Uterus (tissue), 4 donors: ENCODE measurements around the gene YWHAB. TPM values are rescaled to one million over a fixed set of nuclear protein-coding genes. Genes with fewer than 3 reads are reported as not detected.

ENCODE experiments used
- DNase-seq, 2 donors: peaks; one replicate each; pipeline ENCODE4 v3.0.0-alpha.2; 2019 to 2020
- H3K27ac ChIP-seq, 2 donors: fragments of 200-600 bp; sonication (generic); 1 replicate in 1 of 2; 2 replicates in 1 of 2; pipeline ENCODE4 v1.5.1; 2016 to 2018
- H3K27me3 ChIP-seq, 2 donors: fragments of 200-600 bp; sonication (generic); one replicate each; pipeline ENCODE4 v1.5.1; 2018 to 2019; ENCODE audit warnings: control low read depth in 1 of 2
- H3K36me3 ChIP-seq, 2 donors: fragments of 200-600 bp; sonication (generic); one replicate each; pipeline ENCODE4 v1.5.1; 2019; ENCODE audit warnings: control low read depth in 1 of 2
- H3K4me1 ChIP-seq, 2 donors: fragments of 200-600 bp; sonication (generic); one replicate each; pipeline ENCODE4 v1.5.1; 2018 to 2019; ENCODE audit warnings: control low read depth in 1 of 2
- H3K4me3 ChIP-seq, 2 donors: fragments of 200-600 bp; sonication (generic); 1 replicate in 1 of 2; 2 replicates in 1 of 2; pipeline ENCODE4 v1.5.1; 2018 to 2019; ENCODE audit warnings: mild to moderate bottlenecking in 1 of 2
- H3K9me3 ChIP-seq, 2 donors: fragments of 200-600 bp; sonication (generic); one replicate each; pipeline ENCODE4 v1.5.1; 2019; ENCODE audit warnings: control low read depth in 1 of 2
- POLR2A ChIP-seq, 2 donors: fragments of 450-650 bp; IDR thresholded peaks; one replicate each; pipeline ENCODE4 v1.6.1; 2016; ENCODE audit warnings: antibody characterized with exemption in 2 of 2, mild to moderate bottlenecking in 1 of 2, moderate library complexity in 1 of 2
- intact Hi-C: fragments of 100-400 bp; cut with DNase I; formaldehyde crosslinking; loops from one replicate; pipeline ENCODE4 v1.15.1; 2023; ENCODE audit warnings: low total_unique reads
- total RNA-seq, 4 donors: library from RNA; depleted of rRNA in 3 of 4; stranded (reverse); fragments of >200 nt in 3 of 4; gene quantifications; one replicate each; pipeline versions ENCODE4 v1.1.0 to v1.2.4, GENCODE V29; 2014 to 2023
- TF ChIP-seq, protein P1 (sequence below), 4 experiments: fragments of 200-600 bp in 2 of 4; fragments of 450-650 bp in 2 of 4; sonication (generic) in 2 of 4; IDR thresholded peaks; one replicate each; pipeline ENCODE4 v1.5.1; 2016 to 2019; ENCODE audit warnings: antibody characterized with exemption in 4 of 4, mild to moderate bottlenecking in 2 of 4, moderate library complexity in 1 of 4
- donor health status: DM: yes; HTN: yes; CAD: no.

Gene YWHAB
- total RNA-seq, 4 donors from 2014 or later = 54.3 to 131 (median 108) TPM

DNA sequence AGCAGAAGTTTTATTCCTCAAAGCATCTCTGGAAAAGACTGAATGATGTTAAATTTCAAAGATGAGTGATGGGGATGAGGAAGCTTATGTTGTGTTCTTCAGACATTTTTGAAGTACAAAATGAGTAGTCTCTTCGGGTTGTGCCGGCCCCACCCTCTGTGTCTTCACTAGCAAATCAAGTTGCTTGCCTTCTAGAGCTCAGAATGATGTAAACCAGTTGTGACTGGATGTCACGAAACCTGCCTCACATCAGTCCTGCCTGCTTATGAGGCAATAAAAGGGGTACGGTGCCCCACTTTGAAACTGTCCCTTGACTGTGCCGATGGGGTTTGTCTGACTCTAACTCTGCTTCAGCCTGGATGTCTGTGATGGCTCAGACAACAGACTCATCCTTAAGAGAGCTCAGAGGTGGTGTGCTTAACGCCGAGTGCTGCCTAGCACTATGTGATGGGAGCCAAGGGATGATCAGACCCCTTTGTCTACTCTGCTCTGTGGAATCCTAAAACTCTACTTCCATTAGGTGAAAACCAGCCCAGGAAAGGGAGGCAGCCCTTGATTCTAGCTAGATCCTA, 55.7 kb downstream of the YWHAB start:
- Histone ChIP-seq H3K36me3 (no peaks in the 10 kb centered on the region), H3K4me3 (no peak overlapping the region), H3K27me3 (no peaks in the 10 kb centered on the region), H3K9me3 (no peaks in the 10 kb centered on the region), H3K27ac (no peak overlapping the region), H3K4me1 (no peaks in the 10 kb centered on the region)
- TF ChIP-seq, protein P1, sequence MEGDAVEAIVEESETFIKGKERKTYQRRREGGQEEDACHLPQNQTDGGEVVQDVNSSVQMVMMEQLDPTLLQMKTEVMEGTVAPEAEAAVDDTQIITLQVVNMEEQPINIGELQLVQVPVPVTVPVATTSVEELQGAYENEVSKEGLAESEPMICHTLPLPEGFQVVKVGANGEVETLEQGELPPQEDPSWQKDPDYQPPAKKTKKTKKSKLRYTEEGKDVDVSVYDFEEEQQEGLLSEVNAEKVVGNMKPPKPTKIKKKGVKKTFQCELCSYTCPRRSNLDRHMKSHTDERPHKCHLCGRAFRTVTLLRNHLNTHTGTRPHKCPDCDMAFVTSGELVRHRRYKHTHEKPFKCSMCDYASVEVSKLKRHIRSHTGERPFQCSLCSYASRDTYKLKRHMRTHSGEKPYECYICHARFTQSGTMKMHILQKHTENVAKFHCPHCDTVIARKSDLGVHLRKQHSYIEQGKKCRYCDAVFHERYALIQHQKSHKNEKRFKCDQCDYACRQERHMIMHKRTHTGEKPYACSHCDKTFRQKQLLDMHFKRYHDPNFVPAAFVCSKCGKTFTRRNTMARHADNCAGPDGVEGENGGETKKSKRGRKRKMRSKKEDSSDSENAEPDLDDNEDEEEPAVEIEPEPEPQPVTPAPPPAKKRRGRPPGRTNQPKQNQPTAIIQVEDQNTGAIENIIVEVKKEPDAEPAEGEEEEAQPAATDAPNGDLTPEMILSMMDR (IDR thresholded peaks at IDR 0.05) = no peak
- no peak for TF ChIP-seq POLR2A (IDR thresholded peaks at IDR 0.05)
- no peak for DNase-seq
- intact Hi-C loops = no loop called here

DNA sequence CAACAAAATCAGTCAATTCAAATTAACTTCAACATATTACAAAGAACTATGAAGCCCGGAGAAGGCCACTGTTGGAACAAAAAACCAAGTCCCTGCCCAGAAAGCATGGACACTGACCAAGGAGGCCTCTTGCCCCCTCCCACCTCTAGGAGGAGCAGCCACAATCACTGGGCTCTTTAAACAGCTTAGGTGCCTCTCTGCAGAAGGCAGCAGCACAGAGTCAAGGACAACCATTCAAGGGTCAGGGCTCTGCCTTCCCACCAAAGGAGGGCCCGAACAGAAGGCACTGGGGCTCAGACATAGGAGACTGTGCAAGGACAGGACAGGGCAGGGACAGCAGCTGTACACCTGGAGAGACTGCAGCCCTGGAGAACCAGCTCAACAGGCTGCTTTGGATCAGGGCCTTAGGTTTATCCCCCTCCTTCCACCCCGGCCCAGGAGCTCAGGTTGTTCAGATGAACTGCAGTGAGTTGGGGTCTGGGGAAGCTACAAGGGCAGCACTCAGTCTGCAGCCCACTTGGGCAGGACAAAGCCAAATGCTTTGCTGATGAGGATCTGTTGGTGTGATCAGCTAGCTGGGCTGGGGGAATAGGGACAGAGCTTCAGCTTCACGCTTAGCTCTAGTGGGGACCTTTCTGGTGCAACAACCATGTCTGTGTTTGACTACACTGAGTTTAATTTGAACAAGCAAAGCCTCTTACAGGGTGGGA, 56.9 kb downstream of the YWHAB start:
- H3K4me1 ChIP-seq = no peaks in the 10 kb centered on the region
- no peak overlapping the region for H3K27ac ChIP-seq
- DNase-seq = no peak
- TF ChIP-seq, protein P1 (IDR thresholded peaks at IDR 0.05) = no peak
- no peak for TF ChIP-seq POLR2A (IDR thresholded peaks at IDR 0.05)
- intact Hi-C loops = no loop called here
- H3K4me3 ChIP-seq = no peak overlapping the region
- H3K27me3 ChIP-seq = no peaks in the 10 kb centered on the region
- no peaks in the 10 kb centered on the region for H3K36me3 ChIP-seq
- no peaks in the 10 kb centered on the region for H3K9me3 ChIP-seq

DNA sequence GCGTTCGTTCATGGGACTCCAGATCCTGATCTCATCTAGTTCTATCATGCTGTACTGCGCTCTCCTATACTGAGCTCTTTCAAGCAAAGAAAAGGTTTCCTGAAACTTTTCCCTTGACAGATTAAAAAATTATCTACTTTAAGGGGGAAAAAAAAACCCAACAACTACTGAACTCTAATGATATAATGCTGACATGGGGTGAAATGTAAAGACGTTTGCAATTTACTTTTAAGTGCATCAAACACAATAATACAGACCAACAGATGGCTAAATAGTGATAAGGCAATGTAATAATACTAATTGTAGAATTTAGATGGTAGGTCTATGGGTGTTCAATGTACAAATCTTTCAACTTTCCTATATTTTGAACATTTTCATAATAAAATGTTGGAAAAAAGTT, 58.3 kb downstream of the YWHAB start:
- no peak for TF ChIP-seq POLR2A (IDR thresholded peaks at IDR 0.05)
- TF ChIP-seq, protein P1 (IDR thresholded peaks at IDR 0.05) = no peak
- H3K27ac ChIP-seq = no peak overlapping the region

DNA sequence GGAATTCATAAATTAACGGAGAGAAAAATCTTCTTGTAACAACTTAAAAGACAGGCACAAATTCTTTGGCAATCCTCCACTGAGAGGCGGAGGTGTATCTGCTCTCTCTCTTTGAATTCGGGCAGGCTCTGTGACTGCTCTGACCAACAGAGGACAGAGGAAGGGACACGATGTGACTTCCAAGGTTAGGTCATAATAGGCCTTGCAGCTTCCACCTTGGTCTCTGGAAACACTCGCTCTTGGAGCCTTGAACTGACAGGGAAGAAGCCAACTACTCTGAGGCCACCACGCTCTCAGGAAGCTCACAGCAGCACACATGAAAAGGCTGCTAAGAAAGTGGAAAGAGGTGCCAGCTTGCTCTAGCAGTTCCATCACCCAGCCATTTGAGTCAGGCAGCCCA, 59.8 kb downstream of the YWHAB start:
- H3K36me3 ChIP-seq = no peaks in the 10 kb centered on the region
- TF ChIP-seq, protein P1 (IDR thresholded peaks at IDR 0.05) = no peak
- no peak for TF ChIP-seq POLR2A (IDR thresholded peaks at IDR 0.05)
- H3K27ac ChIP-seq = no peak overlapping the region
- DNase-seq = no peak
- no peaks in the 10 kb centered on the region for H3K4me1 ChIP-seq
- H3K4me3 ChIP-seq = no peak overlapping the region
- intact Hi-C loops = no loop called here
- no peaks in the 10 kb centered on the region for H3K27me3 ChIP-seq
- no peaks in the 10 kb centered on the region for H3K9me3 ChIP-seq

More for the DNA sequence above, 58.3 kb downstream of the YWHAB start:
- intact Hi-C loops = no loop called here
- Histone ChIP-seq H3K4me1 (no peaks in the 10 kb centered on the region), H3K27me3 (no peaks in the 10 kb centered on the region), H3K4me3 (no peak overlapping the region), H3K9me3 (no peaks in the 10 kb centered on the region), H3K36me3 (no peaks in the 10 kb centered on the region)
- no peak for DNase-seq

DNA sequence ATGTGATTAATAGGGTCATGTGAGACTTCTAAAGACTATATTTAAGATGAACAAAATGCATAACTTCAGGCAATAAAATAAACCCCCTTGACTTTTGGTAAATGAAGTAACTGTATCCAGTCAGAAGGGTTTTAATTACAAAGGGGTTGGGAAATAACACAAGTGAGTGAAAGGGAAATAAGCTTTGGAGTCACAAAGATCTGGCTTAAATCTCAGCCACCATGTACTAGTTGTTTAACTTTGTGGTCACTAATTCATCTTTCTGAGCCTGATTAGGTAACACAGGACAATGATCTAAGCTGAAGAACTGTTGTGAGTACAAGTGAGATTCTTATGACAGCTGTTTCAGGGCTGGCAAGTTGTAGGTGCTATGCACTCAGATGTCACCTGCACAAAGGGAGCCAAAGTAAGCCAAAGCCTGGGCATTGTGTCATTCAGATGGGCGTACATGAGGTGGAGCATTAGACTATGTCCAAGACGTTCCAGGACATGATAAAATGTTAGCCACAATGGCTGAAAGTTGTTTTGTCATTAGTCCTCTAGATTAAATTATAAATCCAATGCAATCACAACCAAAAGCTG, 60.9 kb downstream of the YWHAB start:
- Histone ChIP-seq H3K4me1 (no peaks in the 10 kb centered on the region), H3K4me3 (no peak overlapping the region), H3K27me3 (no peaks in the 10 kb centered on the region), H3K36me3 (no peaks in the 10 kb centered on the region), H3K9me3 (no peaks in the 10 kb centered on the region), H3K27ac (no peak overlapping the region)
- no peak for DNase-seq
- TF ChIP-seq POLR2A (IDR thresholded peaks at IDR 0.05) = no peak
- TF ChIP-seq, protein P1 (IDR thresholded peaks at IDR 0.05) = no peak
- intact Hi-C loops = no loop called here
